Suppressor macrophage treated with lipopolysaccharide for 1 hour (primary cell): ENCODE measurements around the gene SHROOM4.

Experiments used
- DNase-seq, 3 donors: peaks; one replicate each; pipeline ENCODE4 v3.0.0-alpha.2; 2020 to 2022

The SHROOM4 gene

DNA sequence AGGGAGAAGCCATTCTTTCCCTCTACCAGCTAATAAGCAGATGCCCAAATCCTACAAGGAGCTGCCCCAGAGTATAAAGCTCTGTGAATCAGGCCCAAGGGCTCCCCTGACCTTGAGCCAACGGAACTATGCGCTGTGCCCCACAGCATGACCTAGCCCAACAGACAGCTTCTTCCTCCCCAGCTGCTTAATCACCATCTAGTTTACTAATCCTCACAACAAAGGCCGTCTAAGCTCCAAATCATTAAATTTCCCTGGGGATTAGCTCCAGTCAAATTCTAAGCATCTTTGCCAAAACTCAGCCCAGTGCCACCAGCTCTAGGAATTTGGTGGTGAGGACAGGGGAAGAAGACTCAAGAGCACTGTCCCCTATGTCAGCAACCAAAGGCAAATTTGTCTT lies 113.1 kb downstream of the SHROOM4 start:
- no peak for DNase-seq

DNA sequence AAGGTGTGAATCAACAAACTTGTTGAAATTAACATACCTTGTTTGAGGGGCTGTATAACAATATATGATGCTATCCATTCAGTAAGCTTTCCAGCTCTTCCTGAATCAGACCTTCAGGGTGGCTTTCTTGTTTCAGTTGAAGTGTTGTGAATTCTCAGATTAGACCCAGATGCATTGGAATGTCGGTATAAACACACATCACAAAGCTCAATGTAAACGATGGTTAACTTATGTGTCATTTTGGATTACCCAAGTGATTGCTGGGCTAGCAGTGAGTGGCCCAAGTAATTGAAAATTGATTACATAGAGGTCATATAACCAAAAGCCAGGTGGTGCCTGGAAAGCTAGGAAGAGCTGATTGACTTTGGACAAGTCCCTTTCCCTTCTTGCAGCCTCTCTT lies 115.0 kb downstream of the SHROOM4 start:
- DNase-seq: no peak

DNA sequence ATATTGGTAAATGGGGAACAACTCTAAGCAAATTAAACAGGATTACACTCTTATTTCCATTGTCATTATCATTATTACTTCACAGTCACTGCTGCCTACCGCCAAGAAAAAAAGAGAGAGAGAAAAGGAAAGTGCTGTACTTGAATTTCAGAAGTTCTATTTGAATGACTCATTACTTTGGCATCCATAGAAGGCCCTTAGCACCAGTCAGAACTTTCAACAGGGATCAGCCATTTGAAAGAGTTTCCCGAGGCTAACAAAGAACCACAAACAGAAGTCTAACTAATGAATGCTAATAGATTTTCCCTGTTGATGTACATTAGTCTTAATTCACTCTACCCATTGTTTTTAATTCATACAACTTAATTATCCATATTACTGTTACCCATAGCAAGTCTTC lies 116.3 kb downstream of the SHROOM4 start:
- no peak for DNase-seq

- DNase-seq: peak; percentile 47 to 64 (median 52)
These were observed 122.2 kb downstream of the SHROOM4 start for GRCh38 chrX:50691820-50692219.

- DNase-seq: no peak
These were observed 129.1 kb downstream of the SHROOM4 start for GRCh38 chrX:50684871-50685270.

GRCh38 chrX:50680990-50681389 lies 133.0 kb downstream of the SHROOM4 start:
- DNase-seq: no peak

GRCh38 chrX:50677789-50678188 lies 136.2 kb downstream of the SHROOM4 start:
- no peak for DNase-seq

DNA sequence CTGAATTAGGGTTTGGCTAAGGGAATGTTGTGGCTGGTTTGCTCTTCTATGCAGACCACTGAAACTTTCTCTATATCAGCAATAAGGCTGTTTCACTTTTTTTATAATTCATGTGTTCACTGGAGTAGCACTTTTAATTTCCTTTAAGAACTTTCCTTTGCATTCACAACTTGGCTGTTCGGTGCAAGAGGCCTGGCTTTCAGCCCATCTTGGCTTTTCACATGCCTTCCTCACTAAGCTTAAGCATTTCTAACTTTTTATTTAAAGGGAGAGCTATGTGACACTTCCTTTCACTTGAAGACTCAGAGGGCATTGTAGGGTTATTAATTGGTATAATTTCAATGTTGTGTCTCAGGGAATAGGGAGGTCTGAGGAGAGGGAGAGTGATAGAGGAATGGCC lies 142.3 kb downstream of the SHROOM4 start:
- no peak for DNase-seq

DNA sequence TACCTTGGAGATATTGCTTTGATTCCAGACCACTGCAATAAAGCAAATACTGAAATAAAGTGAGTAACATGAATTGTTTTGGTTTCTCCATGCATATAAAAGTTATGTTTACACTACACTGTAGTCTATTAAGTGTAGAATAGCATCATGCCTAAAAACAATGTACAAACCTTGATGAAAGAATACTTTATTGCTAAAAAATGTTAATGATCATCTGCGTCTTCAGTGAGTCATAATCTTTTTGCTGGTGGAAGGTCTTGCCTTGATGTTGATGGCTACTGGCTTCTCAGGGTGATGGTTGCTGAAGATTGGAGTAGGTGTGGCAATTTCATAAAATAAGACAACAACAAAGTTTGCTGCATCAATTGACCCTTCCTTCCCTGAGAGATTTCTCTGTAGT lies 145.1 kb downstream of the SHROOM4 start:
- DNase-seq: no peak

- no peak for DNase-seq
These were observed 165.8 kb downstream of the SHROOM4 start for GRCh38 chrX:50648156-50648555.

GRCh38 chrX:50644496-50644895 lies 169.5 kb downstream of the SHROOM4 start:
- DNase-seq: no peak

DNA sequence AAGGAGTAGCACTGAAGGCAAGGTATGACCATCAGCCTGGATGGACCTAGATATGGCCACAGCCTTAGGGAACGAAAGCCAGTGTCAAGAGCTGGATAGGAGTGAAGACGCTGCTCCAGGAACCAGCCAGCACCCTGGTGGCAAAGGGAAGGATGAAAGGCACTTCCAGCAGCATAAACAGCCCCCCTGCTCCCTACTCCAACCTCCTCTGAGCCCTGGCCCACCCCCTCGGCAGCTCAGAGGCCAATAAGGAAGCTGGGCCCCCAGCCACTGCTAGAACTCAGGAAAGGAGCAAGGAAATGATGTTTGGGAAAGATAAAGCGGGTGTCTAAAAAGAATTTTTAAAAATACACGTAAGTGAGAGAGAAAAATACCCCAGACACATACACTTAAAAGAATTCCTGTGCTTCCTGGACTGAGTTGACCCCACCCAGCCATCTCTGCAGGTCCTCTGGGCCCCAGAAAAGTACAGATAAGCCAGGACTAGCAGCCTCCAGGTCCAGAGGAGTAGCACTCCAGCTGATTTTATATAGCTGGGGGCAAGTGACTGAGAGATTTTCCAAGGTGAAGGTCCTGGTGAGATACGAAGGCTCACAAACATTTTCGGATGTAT lies 170.4 kb downstream of the SHROOM4 start:
- no peak for DNase-seq

- DNase-seq: no peak
These were observed 175.9 kb downstream of the SHROOM4 start for GRCh38 chrX:50638123-50638522.

DNA sequence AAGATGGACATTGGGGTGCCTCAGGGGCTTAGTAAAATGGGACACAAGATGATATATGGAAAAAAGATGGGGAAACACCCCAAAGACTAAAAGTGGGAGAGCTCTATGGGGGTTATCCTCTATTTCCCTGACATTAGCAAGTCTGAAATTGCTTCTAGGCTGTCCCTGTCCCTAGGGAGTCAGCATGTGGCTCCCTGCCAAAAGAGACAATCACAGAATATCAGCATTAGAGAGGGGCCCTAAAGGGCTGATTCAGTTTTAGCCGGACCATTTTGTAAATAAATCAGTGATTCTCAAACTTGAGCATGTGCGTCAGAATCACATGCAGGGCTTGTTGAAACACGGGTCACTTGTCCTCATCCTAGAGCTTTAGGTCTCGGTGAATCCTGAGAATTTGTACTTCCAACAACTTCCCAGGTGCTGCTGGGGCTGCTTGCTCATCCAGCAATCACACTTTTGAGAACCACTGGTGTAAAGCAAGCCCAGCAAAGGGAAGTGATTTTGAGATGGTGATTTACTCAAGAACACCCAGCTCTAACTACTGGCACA lies 178.1 kb downstream of the SHROOM4 start:
- DNase-seq: no peak

DNA sequence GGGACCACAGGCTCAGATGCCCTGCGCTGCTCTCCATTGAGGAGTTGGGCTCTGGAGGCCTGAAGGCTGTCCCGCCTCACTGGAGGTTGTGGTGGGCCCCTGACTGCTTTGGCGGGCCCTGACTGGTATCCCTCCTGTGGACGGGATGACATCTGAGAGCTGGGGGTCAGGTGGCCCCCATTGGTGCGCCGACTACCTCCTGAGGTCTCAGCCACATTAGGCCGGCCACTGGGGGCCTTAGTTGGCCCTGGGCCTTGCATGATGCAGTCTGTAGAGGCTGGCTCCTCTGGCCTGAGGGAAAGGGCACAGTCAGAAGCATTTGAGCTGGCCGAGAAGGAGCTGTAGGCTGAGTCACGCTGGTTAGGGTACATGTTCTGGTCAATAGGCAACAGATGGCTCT lies 178.8 kb downstream of the SHROOM4 start:
- DNase-seq: no peak

DNA sequence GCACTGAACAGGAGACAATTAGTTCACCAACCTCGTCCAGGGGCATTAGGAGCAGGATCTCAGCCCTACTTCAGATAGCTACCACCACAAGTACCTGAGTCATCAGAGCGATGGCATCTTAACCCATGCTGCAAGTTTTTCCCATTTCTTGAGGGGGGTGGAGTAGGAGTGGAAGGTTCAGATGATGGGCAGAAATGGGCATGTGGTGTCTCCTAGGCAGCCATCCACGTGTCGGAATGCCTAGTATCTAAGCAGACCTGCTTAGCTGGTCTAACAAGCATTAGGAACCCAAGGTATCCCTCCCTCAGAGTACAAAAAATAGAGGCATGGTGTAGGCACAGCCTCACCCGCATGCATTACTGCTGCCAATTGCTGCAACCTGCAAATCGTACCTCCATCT lies 184.2 kb downstream of the SHROOM4 start:
- DNase-seq: no peak

- no peak for DNase-seq
These were observed 186.3 kb downstream of the SHROOM4 start for GRCh38 chrX:50627696-50628095.

- DNase-seq: no peak
These were observed 187.6 kb downstream of the SHROOM4 start for GRCh38 chrX:50626432-50626831.

DNA sequence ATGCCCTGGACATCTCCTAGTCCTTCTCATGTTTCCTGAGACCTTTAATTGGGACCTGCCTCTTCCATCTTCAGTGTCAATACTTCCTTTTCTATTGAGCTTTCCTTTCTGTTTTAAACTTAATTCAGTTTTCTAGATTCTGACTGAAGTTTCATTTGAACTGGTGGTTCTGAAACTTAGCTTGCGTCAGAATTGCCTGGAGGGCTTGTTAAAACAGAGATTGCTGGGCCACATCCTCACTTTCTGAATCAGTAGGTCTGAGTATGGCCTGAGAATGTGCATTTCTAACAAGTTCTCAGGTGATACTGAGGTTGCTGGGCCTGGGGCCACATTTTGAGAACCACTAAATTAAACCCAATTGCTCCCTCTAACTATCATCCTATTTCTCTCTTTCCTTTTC lies 191.2 kb downstream of the SHROOM4 start:
- no peak for DNase-seq

DNA sequence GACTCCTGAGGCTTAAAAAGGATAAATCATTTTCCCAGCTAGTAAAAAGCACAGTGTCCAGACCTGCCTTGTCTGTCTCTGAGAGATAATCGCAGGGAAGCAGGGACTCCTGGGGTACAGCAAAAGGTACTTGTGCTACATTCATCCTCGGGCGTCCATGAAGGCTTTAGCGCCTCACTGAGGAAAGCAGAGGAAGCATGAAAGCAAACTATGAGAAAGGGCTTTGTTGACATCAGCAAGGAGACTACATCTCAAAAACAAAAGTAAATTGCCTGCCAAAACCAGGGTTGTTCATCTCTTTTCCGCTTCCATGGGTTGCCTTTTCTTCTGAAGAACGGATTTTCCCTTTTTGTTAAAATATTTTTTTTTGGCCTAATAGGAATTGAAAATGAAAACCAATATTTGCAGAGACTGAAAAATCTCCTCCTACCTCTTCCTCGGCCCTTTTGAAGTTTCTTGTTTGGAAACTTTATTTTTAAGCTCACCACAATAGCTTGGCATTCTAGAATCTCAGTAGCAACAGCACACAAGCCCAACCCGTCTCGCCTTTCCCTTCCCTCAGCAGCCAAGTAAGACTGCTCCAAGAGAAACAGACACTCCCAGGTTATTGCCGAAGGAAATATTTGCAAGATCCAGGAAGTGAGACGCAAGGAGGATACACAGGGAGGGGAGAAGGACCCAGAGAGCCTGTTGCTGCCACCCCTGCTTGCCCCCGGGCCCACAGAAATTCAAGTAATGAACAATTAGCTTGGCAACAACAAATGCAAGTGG lies 195.0 kb downstream of the SHROOM4 start:
- no peak for DNase-seq

DNA sequence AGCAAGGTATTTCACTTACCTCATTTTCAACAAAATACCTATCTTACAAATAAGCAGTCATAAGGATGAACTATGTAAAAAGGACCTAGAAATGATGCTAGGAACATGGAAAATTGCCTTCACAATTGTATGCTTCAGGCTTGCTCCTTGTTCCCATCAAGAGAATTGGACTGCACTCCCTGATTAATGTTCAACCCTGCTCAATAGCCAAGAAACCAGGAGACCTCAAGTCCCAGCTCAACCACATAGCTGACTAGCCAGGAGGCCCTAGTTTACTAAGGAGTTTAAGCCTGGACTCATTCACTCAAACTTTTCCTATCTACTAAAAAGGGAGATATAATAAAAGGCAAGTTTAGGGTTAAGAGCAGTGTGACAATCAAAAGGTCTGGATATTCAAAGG lies 196.8 kb downstream of the SHROOM4 start:
- DNase-seq: no peak

- no peak for DNase-seq
These were observed 198.3 kb downstream of the SHROOM4 start for GRCh38 chrX:50615570-50616158.

DNA sequence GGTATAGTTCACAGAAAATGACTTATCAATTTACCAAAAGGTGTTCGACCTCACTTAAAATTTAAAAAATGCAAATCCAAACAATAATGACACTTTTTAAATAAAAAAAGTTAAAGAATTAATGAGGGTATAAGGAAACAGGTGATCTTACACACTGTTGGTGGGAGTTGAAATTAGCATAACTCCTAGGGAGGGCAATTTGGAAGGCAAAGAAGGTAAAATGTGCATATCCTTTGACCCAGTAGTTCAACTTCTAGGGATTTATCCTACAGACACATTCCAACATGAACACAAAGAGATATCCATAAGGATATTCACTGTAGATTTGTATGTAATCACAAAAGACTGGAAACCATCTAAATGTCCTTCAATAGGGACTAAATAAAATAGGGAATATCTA lies 199.5 kb downstream of the SHROOM4 start:
- DNase-seq: no peak

DNA sequence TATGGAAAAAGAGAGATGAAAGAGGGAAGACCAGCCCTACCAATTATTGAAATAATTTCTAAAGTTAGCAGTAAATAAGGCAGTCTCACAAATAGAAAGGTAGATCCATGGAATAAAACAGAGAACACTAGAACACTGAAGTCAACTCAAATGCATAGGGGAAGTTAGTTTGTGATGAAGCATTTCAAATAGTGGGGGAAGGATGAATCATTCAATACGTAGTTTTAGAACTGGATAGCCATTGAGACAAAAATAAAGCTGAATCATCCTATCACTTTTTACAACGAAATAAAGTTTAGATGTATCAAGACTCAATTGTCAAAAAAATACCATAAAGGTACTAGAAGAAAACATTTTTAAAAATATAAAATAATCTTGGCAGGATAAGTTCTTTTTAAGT lies 200.1 kb downstream of the SHROOM4 start:
- peak; percentile 4 to 42 (median 30) for DNase-seq
